GM13976 (cell line): ENCODE data around the gene SERPINA3.

ENCODE experiments used
- DNase-seq: peaks from one replicate; pipeline ENCODE4 v3.0.0; 2012; ENCODE audit warnings: low spot score
- CTCF ChIP-seq: IDR thresholded peaks from 2 replicates; pipeline ENCODE4 v1.5.1; 2012; ENCODE audit warnings: borderline replicate concordance, mild to moderate bottlenecking; ENCODE audit not compliant: insufficient read depth; ENCODE audit errors: extremely low read depth, missing control alignments, control extremely low read depth
- in situ Hi-C: fragments of 300-500 bp; cut with MboI; formaldehyde crosslinking; loops from one replicate; pipeline ENCODE4 v1.12.0; 2022; ENCODE audit warnings: low sequenced_read_pairs, mixed read lengths, inconsistent platforms; ENCODE audit not compliant: unreplicated experiment

Gene SERPINA3

GRCh38 chr14:94570440-94570839 lies 41.8 kb upstream of the SERPINA3 start:
- DNase-seq = no peak
- no peak for TF ChIP-seq CTCF
- in situ Hi-C loops = no loop called here

GRCh38 chr14:94571395-94571794 lies 40.8 kb upstream of the SERPINA3 start:
- TF ChIP-seq CTCF = no peak
- no peak for DNase-seq
- in situ Hi-C loops = no loop called here

GRCh38 chr14:94571950-94572349 lies 40.2 kb upstream of the SERPINA3 start:
- in situ Hi-C loops = no loop called here
- TF ChIP-seq CTCF = no peak

GRCh38 chr14:94572637-94573303 lies 39.4 kb upstream of the SERPINA3 start:
- no peak for TF ChIP-seq CTCF
- DNase-seq = no peak
- in situ Hi-C loops = no loop called here

More at GRCh38 chr14:94571950-94572349, 40.2 kb upstream of the SERPINA3 start:
- no peak for DNase-seq

GRCh38 chr14:94573475-94574277 lies 38.5 kb upstream of the SERPINA3 start:
- DNase-seq = no peak
- no peak for TF ChIP-seq CTCF
- in situ Hi-C loops = no loop called here

- in situ Hi-C loops = no loop called here
- DNase-seq = no peak
- no peak for TF ChIP-seq CTCF
Measured at GRCh38 chr14:94574336-94574735, 37.9 kb upstream of the SERPINA3 start.
